GM18499 (cell line): ENCODE data around the gene ADH1A.
"Not testable (repeated sequence)": the region's sequence is repeated elsewhere in the genome, so short reads cannot be mapped to it uniquely, and the experiment has no call there.

Source experiments
- ATAC-seq: cut with Tn5 transposase; IDR thresholded peaks from one replicate; pipeline ENCODE4 v1.9.1; 2021; ENCODE audit warnings: moderate number of reproducible peaks; ENCODE audit not compliant: insufficient read depth, unreplicated experiment

The ADH1A gene

DNA sequence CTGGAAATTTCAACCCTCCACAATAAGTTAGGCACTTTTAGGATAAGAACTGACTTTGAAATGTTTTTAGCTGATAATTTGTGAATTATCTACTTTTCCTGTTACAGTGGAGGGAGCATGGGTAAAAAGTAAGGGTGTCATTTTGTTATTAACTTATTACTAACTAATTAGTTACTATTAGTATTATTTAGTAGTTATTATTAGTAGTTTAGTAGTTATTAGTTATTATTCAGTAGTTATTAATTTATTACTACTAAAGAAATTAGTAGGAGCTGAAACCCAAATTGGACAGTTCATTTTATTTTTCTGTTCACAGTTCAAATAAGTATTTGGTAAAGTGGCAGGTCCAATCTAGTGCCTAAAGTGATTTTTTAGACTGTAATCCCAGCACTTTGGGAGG lies 5.4 kb downstream of the ADH1A start:
- ATAC-seq: no peak

DNA sequence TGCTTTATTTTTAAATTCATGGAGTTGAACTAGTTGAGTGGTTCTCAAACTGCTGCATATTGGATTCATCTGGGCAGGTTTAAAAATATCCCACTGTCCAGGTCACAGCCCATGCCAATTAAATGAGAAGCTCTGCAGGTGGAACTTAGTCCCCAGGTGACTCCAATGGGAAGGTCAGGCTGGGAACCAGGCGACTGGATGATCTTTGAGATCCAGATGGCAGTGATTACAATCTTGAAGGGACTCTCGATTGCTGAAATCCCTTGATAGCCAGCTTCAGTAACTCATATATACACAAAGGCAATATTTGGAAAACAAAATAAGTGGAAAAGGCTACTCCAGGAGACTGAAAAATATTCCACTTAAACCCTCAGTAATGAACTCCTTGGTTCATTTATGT lies 8.1 kb downstream of the ADH1A start:
- no peak for ATAC-seq

DNA sequence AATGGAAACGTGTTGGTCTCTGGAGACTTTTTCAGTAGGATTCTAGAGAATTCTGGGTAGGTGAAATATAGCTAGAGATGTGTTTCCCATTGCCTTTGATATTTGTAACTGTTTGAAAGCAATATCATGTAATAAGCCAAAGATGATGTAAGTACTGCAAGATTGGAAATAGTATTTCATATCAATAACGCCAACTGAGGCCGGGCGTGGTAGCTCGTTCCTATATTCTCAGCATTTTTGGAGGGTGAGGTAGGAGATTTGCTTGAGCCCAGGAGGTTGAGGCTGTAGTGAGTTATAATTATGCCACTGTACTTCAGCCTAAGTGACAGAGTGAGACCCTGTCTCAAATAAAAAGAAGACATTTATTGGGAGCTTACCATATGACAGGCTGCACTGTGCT lies 9.5 kb downstream of the ADH1A start:
- no peak for ATAC-seq

DNA sequence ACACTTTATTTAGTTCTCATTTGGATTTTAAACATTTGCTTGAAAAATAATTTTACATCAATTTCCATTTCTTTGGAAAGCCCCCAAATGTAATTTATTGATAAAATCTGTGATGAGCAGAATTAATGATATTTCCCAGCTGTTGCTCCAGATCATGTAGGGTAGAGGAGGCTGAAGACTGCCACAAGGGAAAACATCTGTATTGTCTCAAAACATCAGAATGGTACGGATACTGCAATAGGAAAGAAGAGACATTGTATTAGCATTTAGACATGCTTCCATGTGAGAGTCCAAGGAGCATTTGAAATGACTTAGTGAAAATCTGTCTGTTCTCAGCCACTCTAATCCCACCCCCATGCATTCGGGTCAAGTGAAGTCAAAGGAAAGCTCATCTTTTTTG lies 14.4 kb downstream of the ADH1A start:
- ATAC-seq: no peak

- ATAC-seq: no peak
These were observed 14.9 kb downstream of the ADH1A start for GRCh38 chr4:99275885-99276284.

- ATAC-seq: no peak
These were observed 15.7 kb downstream of the ADH1A start for GRCh38 chr4:99275050-99275449.

DNA sequence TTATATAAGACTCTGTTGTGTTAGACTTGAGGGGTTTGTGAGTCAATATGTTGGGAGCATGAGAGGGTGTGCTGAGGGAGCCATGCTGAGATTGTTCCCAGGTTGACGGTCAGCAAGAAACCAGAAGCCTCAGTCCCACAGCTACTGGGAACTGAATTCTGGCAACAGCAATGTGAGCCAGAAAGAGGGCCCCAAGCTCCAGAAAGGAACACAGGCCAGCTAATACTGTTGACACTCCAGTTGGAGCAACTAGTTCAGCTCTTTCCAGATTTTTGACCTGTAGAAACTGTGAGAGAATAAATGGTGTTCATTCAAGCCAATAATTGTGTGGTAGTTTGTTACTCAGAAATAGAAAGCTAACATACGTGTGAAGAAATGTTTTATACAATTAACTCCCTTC lies 17.1 kb downstream of the ADH1A start:
- ATAC-seq: no peak

DNA sequence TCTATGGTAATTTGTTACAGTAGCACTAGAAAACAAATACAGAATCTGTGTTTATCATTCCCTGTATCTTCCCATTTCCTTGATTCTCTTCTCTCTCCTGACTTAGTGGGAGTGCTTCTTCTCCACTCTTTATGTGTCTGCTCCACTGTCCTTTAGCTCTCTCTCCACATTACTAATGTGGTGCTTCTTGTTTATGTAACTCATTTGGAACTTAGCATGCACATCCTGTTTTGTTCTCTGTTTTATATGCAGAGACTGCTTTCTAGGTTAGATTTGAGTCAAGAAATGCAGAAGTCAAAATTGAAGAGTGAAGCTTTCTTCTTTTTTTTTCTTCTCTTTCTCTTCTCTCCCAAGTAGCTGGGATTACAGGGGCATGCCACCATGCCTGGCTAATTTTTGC lies 25.9 kb downstream of the ADH1A start:
- no peak for ATAC-seq

- ATAC-seq: no peak
These were observed 38.0 kb downstream of the ADH1A start for GRCh38 chr4:99252746-99253145.

DNA sequence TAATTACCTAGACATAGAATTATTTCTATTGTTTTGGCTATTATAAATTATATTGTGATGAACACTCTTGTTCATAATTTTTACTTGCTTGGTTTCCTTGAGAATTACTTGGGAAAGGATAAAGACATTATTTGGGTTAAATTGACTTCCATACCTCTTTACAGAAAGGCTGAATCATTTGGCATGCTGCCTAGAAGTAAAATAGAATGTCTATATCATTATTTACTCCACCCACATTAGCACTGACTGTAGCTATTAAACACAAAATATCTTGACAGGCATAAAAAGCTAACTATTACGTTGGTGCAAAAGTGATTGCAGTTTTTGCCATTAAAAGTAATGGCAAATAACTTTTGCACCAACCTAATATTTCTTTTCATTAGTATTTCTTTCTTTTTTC lies 42.1 kb downstream of the ADH1A start:
- no peak for ATAC-seq

- ATAC-seq: no peak
These were observed 54.8 kb downstream of the ADH1A start for GRCh38 chr4:99235955-99236354.

DNA sequence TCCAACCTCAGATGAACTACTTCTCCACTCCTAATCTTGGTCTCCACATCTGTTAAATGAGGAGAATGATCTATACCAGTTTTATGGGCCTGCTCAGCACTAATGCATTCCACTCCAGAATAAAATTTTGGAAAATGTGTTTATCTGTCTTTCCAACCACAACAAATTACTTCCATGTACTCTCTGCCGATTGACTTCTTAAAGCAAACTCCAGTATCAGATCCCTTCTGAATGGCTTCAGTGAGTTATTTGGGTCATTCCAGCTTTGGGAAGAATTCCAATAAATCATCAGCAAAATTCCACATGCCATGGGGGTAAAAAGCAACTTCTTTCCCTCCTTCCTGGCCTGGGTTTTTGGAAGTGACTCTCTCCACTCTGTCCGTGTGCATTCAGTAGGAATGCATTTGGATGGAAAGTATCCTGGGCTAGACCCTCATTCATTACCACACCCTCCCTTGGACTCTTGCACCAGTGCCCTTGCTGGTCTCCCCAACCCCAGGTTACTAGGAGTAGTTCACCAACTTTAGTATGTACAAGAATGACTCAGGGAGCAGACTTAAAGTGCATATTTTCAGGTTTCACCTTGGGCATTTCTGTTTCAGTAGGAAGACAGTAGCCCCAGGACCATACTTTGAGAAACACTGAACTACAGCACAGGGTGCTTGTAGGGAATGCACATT lies 56.3 kb downstream of the ADH1A start:
- ATAC-seq: no peak

DNA sequence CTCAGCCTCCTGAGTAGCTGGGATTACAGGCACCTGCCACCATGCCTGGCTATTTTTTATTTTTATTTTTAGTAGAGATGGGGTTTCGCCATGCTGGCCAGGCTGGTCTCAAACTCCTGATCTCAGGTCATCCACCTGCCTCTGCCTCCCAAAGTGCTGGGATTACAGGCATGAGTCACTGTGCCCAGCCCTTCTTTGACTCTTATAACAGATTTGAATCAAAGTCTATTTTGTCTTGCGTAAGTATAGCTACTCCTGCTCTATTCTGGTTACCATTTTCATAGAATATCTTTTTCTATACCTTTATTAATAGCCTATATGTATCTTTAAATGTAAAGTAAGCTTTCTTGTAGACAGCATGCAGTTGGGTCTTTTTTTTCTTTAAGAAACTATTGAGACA lies 57.4 kb downstream of the ADH1A start:
- ATAC-seq: not testable (repeated sequence)

DNA sequence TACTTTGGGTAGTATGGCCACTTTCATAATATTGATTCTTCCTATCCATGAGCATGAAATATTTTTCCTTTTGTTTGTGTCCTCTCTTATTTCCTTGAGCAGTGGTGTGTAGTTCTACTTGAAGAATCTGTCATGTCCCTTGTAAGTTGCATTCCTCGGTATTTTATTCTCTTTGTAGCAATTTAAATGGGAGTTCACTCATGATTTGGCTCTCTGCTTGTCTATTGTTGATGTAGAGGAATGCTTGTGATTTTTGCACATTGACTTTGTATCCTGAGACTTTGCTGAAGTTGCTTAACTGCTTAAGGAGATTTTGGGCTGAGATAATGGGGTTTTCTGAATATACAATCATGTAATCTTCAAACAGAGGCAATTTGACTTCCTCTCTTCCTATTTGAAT lies 62.1 kb downstream of the ADH1A start:
- ATAC-seq: not testable (repeated sequence)

- ATAC-seq: not testable (repeated sequence)
These were observed 63.1 kb downstream of the ADH1A start for GRCh38 chr4:99227646-99228045.
